ENCODE measurements around the gene RHPN2.
A peak's percentile ranks its signal among the peaks of the same experiment; 100 is the strongest.

The RHPN2 gene

GRCh38 chr19:33003424-33004024 lies 61.2 kb downstream of the RHPN2 start:
- TF ChIP-seq TCF12 (IDR thresholded peaks at IDR 0.05; ENCODE audit: low read depth) (0 out of 2 replicates have a peak, but pooled peaks have one; percentile 47), EP300 (IDR thresholded peaks at IDR 0.05; ENCODE audit: borderline replicate concordance) (peak; percentile 21; the same call in 1 of the 2 replicates), NFIC (IDR thresholded peaks at IDR 0.05) (peak; percentile 62)

- TF ChIP-seq NFIC (IDR thresholded peaks at IDR 0.05): peak; percentile 91
- peak; percentile 52; the same call in 1 of the 2 replicates for TF ChIP-seq TCF12 (IDR thresholded peaks at IDR 0.05; ENCODE audit: low read depth)
These were observed 62.4 kb downstream of the RHPN2 start for GRCh38 chr19:33002126-33002865.

GRCh38 chr19:33000910-33001309 lies 63.8 kb downstream of the RHPN2 start:
- TF ChIP-seq MAX (IDR thresholded peaks at IDR 0.05) (no peak), FOXM1 (IDR thresholded peaks at IDR 0.05; ENCODE audit: borderline replicate concordance, low read depth) (no peak), REST (IDR thresholded peaks at IDR 0.05; ENCODE audit: low read depth) (no peak), TEAD4 (IDR thresholded peaks at IDR 0.05) (no peak), CEBPB (IDR thresholded peaks at IDR 0.05) (no peak), NFIC (IDR thresholded peaks at IDR 0.05) (no peak), CREB1 (IDR thresholded peaks at IDR 0.05; ENCODE audit: low read depth) (no peak), TCF12 (IDR thresholded peaks at IDR 0.05; ENCODE audit: low read depth) (no peak), USF1 (IDR thresholded peaks at IDR 0.05) (no peak), YY1 (IDR thresholded peaks at IDR 0.05; ENCODE audit: low read depth) (no peak), EP300 (IDR thresholded peaks at IDR 0.05; ENCODE audit: borderline replicate concordance) (no peak), EGR1 (IDR thresholded peaks at IDR 0.05) (no peak), ZBTB7A (IDR thresholded peaks at IDR 0.05; ENCODE audit: low read depth) (no peak), TAF1 (IDR thresholded peaks at IDR 0.05; ENCODE audit: low read depth) (no peak), RAD21 (IDR thresholded peaks at IDR 0.05; ENCODE audit: low read depth) (no peak)

- no peak for TF ChIP-seq NFIC (IDR thresholded peaks at IDR 0.05)
These were observed 64.2 kb downstream of the RHPN2 start for GRCh38 chr19:33000510-33000909.

GRCh38 chr19:32998722-32999121 lies 66.0 kb downstream of the RHPN2 start:
- no peak for TF ChIP-seq EGR1 (IDR thresholded peaks at IDR 0.05)
- TF ChIP-seq ZBTB7A (IDR thresholded peaks at IDR 0.05; ENCODE audit: low read depth): no peak
- TF ChIP-seq YY1 (IDR thresholded peaks at IDR 0.05; ENCODE audit: low read depth): no peak
- TF ChIP-seq REST (IDR thresholded peaks at IDR 0.05; ENCODE audit: low read depth): no peak
- TF ChIP-seq MAX (IDR thresholded peaks at IDR 0.05): no peak
- TF ChIP-seq USF1 (IDR thresholded peaks at IDR 0.05): no peak
- TF ChIP-seq TAF1 (IDR thresholded peaks at IDR 0.05; ENCODE audit: low read depth): no peak
- TF ChIP-seq RAD21 (IDR thresholded peaks at IDR 0.05; ENCODE audit: low read depth): no peak
- TF ChIP-seq TEAD4 (IDR thresholded peaks at IDR 0.05): no peak
- TF ChIP-seq CEBPB (IDR thresholded peaks at IDR 0.05): no peak
- no peak for TF ChIP-seq EP300 (IDR thresholded peaks at IDR 0.05; ENCODE audit: borderline replicate concordance)
- no peak for TF ChIP-seq CREB1 (IDR thresholded peaks at IDR 0.05; ENCODE audit: low read depth)
- no peak for TF ChIP-seq TCF12 (IDR thresholded peaks at IDR 0.05; ENCODE audit: low read depth)
- no peak for TF ChIP-seq FOXM1 (IDR thresholded peaks at IDR 0.05; ENCODE audit: borderline replicate concordance, low read depth)
- no peak for TF ChIP-seq NFIC (IDR thresholded peaks at IDR 0.05)

- no peak for TF ChIP-seq USF1 (IDR thresholded peaks at IDR 0.05)
- TF ChIP-seq RAD21 (IDR thresholded peaks at IDR 0.05; ENCODE audit: low read depth): no peak
- no peak for TF ChIP-seq CREB1 (IDR thresholded peaks at IDR 0.05; ENCODE audit: low read depth)
- no peak for TF ChIP-seq CEBPB (IDR thresholded peaks at IDR 0.05)
- TF ChIP-seq ZBTB7A (IDR thresholded peaks at IDR 0.05; ENCODE audit: low read depth): no peak
These were observed 66.9 kb downstream of the RHPN2 start for GRCh38 chr19:32997716-32998355.
